H1 (cell line): ENCODE measurements around the gene IFNL4. TPM values are rescaled to one million over a fixed set of nuclear protein-coding genes. Genes with fewer than 3 reads are reported as not detected.

Experiments used
- CBX5 ChIP-seq: fragments of 300-800, 300-1000 bp; sonication (generic); IDR thresholded peaks from 2 replicates; pipeline ENCODE4 v1.7.1; 2016; ENCODE audit warnings: antibody characterized with exemption, low read length, low read depth
- CHD2 ChIP-seq: IDR thresholded peaks from 2 replicates; pipeline ENCODE4 v1.6.1; 2012; ENCODE audit warnings: low read length, improper control_type of control experiment
- HDAC6 ChIP-seq: IDR thresholded peaks from one replicate; pipeline ENCODE4 v1.7.1; 2012; ENCODE audit warnings: low read depth, mild to moderate bottlenecking, inconsistent platforms, low read length, moderate library complexity
- NRF1 ChIP-seq: IDR thresholded peaks from 2 replicates; pipeline ENCODE4 v1.6.1; 2011; ENCODE audit warnings: mild to moderate bottlenecking, low read depth, low read length, improper control_type of control experiment
- POU5F1 ChIP-seq: IDR thresholded peaks from 2 replicates; pipeline ENCODE4 v1.6.1; 2011; ENCODE audit warnings: low read depth, mild to moderate bottlenecking, low read length, moderate library complexity
- SUZ12 ChIP-seq: fragments of 200-600 bp; sonication (generic); IDR thresholded peaks from 2 replicates; pipeline ENCODE4 v1.6.1; 2012; ENCODE audit warnings: mild to moderate bottlenecking, inconsistent platforms, low read length, moderate library complexity, mixed read lengths
- TAF7 ChIP-seq: optimal IDR thresholded peaks from 2 replicates; pipeline ENCODE3; 2011; ENCODE audit warnings: low read depth, mild to moderate bottlenecking, inconsistent platforms, low read length, moderate library complexity, borderline replicate concordance
- polyA plus RNA-seq, 7 experiments: library from polyadenylated mRNA; depleted of rRNA in 3 of 7; stranded (reverse) in 5 of 7; unstranded in 2 of 7; fragments of >200 nt in 5 of 7; fragments of 200-250 nt in 2 of 7; gene quantifications; 1 replicate in 5 of 7; 2 replicates in 1 of 7; 4 replicates in 1 of 7; pipeline versions ENCODE4 v1.2.1 to v1.2.3, GENCODE V29; 2011 to 2013; ENCODE audit warnings: missing spikeins in 2 of 7, mixed read lengths in 2 of 7
- total RNA-seq: library from RNA; stranded (reverse); fragmentation: NEBNext Ultra II Directional; extraction: Animal tissue kit (Norgen Biotek cat#: 25700); gene quantifications from 2 replicates; pipeline ENCODE4 v1.2.1, GENCODE V29; 2021

Gene IFNL4
- total and polyA plus RNA-seq, 2 of the 8 experiments (the other 6 are each of a cell fraction or from before 2014, with no cell fraction given), result not detected

DNA sequence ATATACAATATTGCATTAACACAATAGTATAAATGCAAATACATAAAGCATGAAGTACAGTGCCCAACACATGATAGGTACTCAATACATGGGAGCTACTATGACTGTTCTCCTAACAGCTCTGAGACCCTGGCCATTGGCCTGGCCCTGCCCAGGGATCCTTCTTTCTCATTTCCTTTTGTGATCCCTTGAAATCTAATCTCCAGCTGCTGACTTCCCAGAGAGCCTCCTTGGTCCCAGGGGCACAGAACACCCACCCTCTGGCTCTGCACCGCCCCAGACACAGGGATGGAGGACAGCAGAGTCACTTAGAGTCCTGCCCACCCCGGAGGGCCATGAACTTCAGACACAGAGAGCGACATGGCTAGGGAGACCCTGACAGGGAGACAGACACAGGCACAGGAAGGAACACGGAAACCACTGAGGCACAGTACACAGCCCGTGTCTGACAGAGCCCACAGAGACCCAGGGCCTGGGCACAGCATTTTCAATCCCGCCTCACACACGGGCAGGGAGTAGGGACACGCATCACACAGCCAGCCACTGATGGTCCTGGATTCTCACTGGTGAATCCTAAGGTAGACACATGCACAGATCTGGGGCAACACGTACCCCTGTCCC lies 40.4 kb downstream of the IFNL4 start (continued):
- no peak for TF ChIP-seq TAF7
- no peak for TF ChIP-seq CHD2
- no peak for TF ChIP-seq HDAC6
- TF ChIP-seq NRF1, result no peak
- no peak for TF ChIP-seq SUZ12
- TF ChIP-seq POU5F1, result no peak
- TF ChIP-seq CBX5, result no peak
